WTC11 (cell line): ENCODE data around the gene CD4. TPM values are rescaled to one million over a fixed set of nuclear protein-coding genes. Genes with fewer than 3 reads are reported as not detected.
"Not testable (repeated sequence)": the region's sequence is repeated elsewhere in the genome, so short reads cannot be mapped to it uniquely, and the experiment has no call there.

Source experiments
- ATAC-seq: fragments of 200-7000 bp; cut with Tn5 transposase; 2 replicates; pipeline ENCODE4 v1.10.0; 2021; ENCODE audit warnings: mild to moderate bottlenecking, moderate library complexity
- CTCF ChIA-PET: fragments of 300-600 bp; sonication (Branson Sonifier 250); formaldehyde crosslinking; loops from one replicate; lab custom pipeline; 2021; ENCODE audit warnings: antibody characterized with exemption; lab: Charles Lee
- POLR2A ChIA-PET: fragments of 350-600 bp; sonication (Branson Sonifier 250); formaldehyde crosslinking; loops from one replicate; lab custom pipeline; 2021; ENCODE audit warnings: antibody characterized with exemption; lab: Charles Lee
- DNase-seq: peaks from one replicate; pipeline ENCODE4 v3.0.0; 2021; ENCODE audit warnings: low spot score
- H3K27ac Mint-ChIP-seq: 2 replicates; pipeline ENCODE4 v1.8.0; 2021; ENCODE audit warnings: mixed read lengths
- H3K27me3 Mint-ChIP-seq: 2 replicates; pipeline ENCODE4 v1.8.0; 2021; ENCODE audit warnings: low read depth, mild to moderate bottlenecking, moderate library complexity, mixed read lengths
- H3K36me3 Mint-ChIP-seq: 2 replicates; pipeline ENCODE4 v1.8.0; 2021; ENCODE audit warnings: mixed read lengths
- H3K4me1 Mint-ChIP-seq: 2 replicates; pipeline ENCODE4 v1.8.0; 2022; ENCODE audit warnings: mixed read lengths
- H3K4me3 Mint-ChIP-seq: 2 replicates; pipeline ENCODE4 v1.8.0; 2021; ENCODE audit warnings: mild to moderate bottlenecking, moderate library complexity, mixed read lengths
- H3K9me3 Mint-ChIP-seq: 2 replicates; pipeline ENCODE4 v1.8.0; 2021; ENCODE audit warnings: mixed read lengths
- ESRRA ChIP-seq: sonication (generic); formaldehyde crosslinking; IDR thresholded peaks from 2 replicates; pipeline ENCODE4 v1.8.1; 2022; ENCODE audit warnings: mild to moderate bottlenecking, missing genetic modification reagents, borderline replicate concordance
- ETV6 ChIP-seq: sonication (generic); formaldehyde crosslinking; IDR thresholded peaks from 2 replicates; pipeline ENCODE4 v1.8.1; 2022; ENCODE audit warnings: mild to moderate bottlenecking, missing genetic modification reagents
- FOXK1 ChIP-seq: sonication (generic); formaldehyde crosslinking; IDR thresholded peaks from 2 replicates; pipeline ENCODE4 v1.8.0; 2022; ENCODE audit warnings: mild to moderate bottlenecking, moderate library complexity, missing genetic modification reagents
- IRF2 ChIP-seq: sonication (generic); formaldehyde crosslinking; IDR thresholded peaks from 2 replicates; pipeline ENCODE4 v1.8.0; 2022; ENCODE audit warnings: low read depth, missing genetic modification reagents, borderline replicate concordance
- JUN ChIP-seq: sonication (generic); formaldehyde crosslinking; IDR thresholded peaks from 2 replicates; pipeline ENCODE4 v1.8.0; 2023; ENCODE audit warnings: mild to moderate bottlenecking, missing genetic modification reagents
- NR2C2 ChIP-seq: sonication (generic); formaldehyde crosslinking; IDR thresholded peaks from 2 replicates; pipeline ENCODE4 v1.8.0; 2022; ENCODE audit warnings: mild to moderate bottlenecking, missing genetic modification reagents
- NR3C1 ChIP-seq: sonication (generic); formaldehyde crosslinking; conservative IDR thresholded peaks from 2 replicates; pipeline ENCODE4 v1.8.1; 2023; ENCODE audit warnings: low read depth, mild to moderate bottlenecking, missing genetic modification reagents
- OVOL2 ChIP-seq: fragments of 250-450 bp; sonication (Bioruptor Pico); IDR thresholded peaks from 2 replicates; pipeline ENCODE4 v1.9.0; 2021; ENCODE audit warnings: mild to moderate bottlenecking, borderline replicate concordance
- RORB ChIP-seq: fragments of 250-450 bp; sonication (Bioruptor Pico); IDR thresholded peaks from 2 replicates; pipeline ENCODE4 v1.9.0; 2021; ENCODE audit warnings: mild to moderate bottlenecking
- SMAD3 ChIP-seq: sonication (generic); formaldehyde crosslinking; IDR thresholded peaks from 2 replicates; pipeline ENCODE4 v1.8.0; 2022; ENCODE audit warnings: missing genetic modification reagents, mild to moderate bottlenecking, borderline replicate concordance
- TCF7 ChIP-seq: sonication (generic); formaldehyde crosslinking; IDR thresholded peaks from 2 replicates; pipeline ENCODE4 v1.8.0; 2022; ENCODE audit warnings: mild to moderate bottlenecking, low read depth, missing genetic modification reagents, moderate library complexity
- ZBTB21 ChIP-seq: sonication (generic); formaldehyde crosslinking; IDR thresholded peaks from 2 replicates; pipeline ENCODE4 v1.8.1; 2023; ENCODE audit warnings: mild to moderate bottlenecking, missing genetic modification reagents, borderline replicate concordance
- total RNA-seq: library from RNA; stranded (reverse); gene quantifications from 3 replicates; pipeline ENCODE4 v1.2.3, GENCODE V29; 2021
- TF ChIP-seq, protein P1 (sequence below): sonication (generic); formaldehyde crosslinking; conservative IDR thresholded peaks from 2 replicates; pipeline ENCODE4 v1.8.1; 2023; ENCODE audit warnings: mild to moderate bottlenecking, low read depth, missing genetic modification reagents, moderate library complexity
- TF ChIP-seq, protein P2 (sequence below): sonication (generic); formaldehyde crosslinking; IDR thresholded peaks from 2 replicates; pipeline ENCODE4 v1.8.0; 2023; ENCODE audit warnings: mild to moderate bottlenecking, missing genetic modification reagents
- TF ChIP-seq, protein P3 (sequence below): sonication (generic); formaldehyde crosslinking; IDR thresholded peaks from 2 replicates; pipeline ENCODE4 v1.8.0; 2022; ENCODE audit warnings: mild to moderate bottlenecking, missing genetic modification reagents
- TF ChIP-seq, protein P4 (sequence below): sonication (generic); formaldehyde crosslinking; IDR thresholded peaks from 2 replicates; pipeline ENCODE4 v1.8.1; 2023; ENCODE audit warnings: mild to moderate bottlenecking, missing genetic modification reagents, moderate library complexity
- TF ChIP-seq, protein P5 (sequence below): fragments of 250-450 bp; sonication (Bioruptor Pico); IDR thresholded peaks from 2 replicates; pipeline ENCODE4 v1.9.0; 2021; ENCODE audit warnings: mild to moderate bottlenecking, borderline replicate concordance
- TF ChIP-seq, protein P6 (sequence below): sonication (generic); formaldehyde crosslinking; IDR thresholded peaks from 2 replicates; pipeline ENCODE4 v1.8.1; 2023; ENCODE audit warnings: mild to moderate bottlenecking, missing genetic modification reagents, moderate library complexity
- TF ChIP-seq, protein P7 (sequence below): sonication (generic); formaldehyde crosslinking; IDR thresholded peaks from 2 replicates; pipeline ENCODE4 v1.8.1; 2023; ENCODE audit warnings: mild to moderate bottlenecking, missing genetic modification reagents
- TF ChIP-seq, protein P8 (sequence below): sonication (generic); formaldehyde crosslinking; IDR thresholded peaks from 2 replicates; pipeline ENCODE4 v1.8.0; 2022; ENCODE audit warnings: mild to moderate bottlenecking, missing genetic modification reagents

CD4 gene
- total RNA-seq, 1 experiment from 2014 or later = 2.5 TPM

DNA sequence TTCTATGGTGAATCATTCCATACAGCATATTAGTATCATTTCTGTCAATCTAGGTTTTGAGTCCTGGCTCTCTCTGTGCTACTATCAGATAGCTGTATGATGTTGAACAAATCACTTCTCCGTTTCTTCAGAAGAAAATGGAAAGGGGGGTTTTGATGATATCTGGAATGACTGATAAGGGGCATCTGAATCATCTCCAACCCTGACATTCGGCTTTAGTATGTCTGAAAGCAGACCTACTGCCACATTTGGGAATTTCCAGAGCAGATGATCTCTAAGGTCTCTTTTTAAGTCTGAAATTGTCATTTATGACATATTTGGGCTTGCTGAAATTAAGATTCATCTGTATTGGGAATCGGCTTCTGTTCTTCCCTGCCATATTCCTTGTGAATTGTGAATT, 46.5 kb upstream of the CD4 start:
- H3K27ac Mint-ChIP-seq = no peak overlapping the region
- H3K4me1 Mint-ChIP-seq = no peaks in the 10 kb centered on the region
- no peak overlapping the region for H3K4me3 Mint-ChIP-seq
- TF ChIP-seq, protein P1, sequence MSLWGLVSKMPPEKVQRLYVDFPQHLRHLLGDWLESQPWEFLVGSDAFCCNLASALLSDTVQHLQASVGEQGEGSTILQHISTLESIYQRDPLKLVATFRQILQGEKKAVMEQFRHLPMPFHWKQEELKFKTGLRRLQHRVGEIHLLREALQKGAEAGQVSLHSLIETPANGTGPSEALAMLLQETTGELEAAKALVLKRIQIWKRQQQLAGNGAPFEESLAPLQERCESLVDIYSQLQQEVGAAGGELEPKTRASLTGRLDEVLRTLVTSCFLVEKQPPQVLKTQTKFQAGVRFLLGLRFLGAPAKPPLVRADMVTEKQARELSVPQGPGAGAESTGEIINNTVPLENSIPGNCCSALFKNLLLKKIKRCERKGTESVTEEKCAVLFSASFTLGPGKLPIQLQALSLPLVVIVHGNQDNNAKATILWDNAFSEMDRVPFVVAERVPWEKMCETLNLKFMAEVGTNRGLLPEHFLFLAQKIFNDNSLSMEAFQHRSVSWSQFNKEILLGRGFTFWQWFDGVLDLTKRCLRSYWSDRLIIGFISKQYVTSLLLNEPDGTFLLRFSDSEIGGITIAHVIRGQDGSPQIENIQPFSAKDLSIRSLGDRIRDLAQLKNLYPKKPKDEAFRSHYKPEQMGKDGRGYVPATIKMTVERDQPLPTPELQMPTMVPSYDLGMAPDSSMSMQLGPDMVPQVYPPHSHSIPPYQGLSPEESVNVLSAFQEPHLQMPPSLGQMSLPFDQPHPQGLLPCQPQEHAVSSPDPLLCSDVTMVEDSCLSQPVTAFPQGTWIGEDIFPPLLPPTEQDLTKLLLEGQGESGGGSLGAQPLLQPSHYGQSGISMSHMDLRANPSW (CRISPR knock-in tag) = no peak
- TF ChIP-seq IRF2 (no peak), ESRRA (no peak), RORB (CRISPR knock-in tag) (no peak), NR3C1 (CRISPR knock-in tag) (no peak), NR2C2 (CRISPR knock-in tag) (no peak), SMAD3 (CRISPR knock-in tag) (no peak), FOXK1 (no peak), OVOL2 (CRISPR knock-in tag) (no peak), ETV6 (no peak), JUN (no peak), TCF7 (CRISPR knock-in tag) (no peak), ZBTB21 (CRISPR knock-in tag) (no peak)
- TF ChIP-seq, protein P2, sequence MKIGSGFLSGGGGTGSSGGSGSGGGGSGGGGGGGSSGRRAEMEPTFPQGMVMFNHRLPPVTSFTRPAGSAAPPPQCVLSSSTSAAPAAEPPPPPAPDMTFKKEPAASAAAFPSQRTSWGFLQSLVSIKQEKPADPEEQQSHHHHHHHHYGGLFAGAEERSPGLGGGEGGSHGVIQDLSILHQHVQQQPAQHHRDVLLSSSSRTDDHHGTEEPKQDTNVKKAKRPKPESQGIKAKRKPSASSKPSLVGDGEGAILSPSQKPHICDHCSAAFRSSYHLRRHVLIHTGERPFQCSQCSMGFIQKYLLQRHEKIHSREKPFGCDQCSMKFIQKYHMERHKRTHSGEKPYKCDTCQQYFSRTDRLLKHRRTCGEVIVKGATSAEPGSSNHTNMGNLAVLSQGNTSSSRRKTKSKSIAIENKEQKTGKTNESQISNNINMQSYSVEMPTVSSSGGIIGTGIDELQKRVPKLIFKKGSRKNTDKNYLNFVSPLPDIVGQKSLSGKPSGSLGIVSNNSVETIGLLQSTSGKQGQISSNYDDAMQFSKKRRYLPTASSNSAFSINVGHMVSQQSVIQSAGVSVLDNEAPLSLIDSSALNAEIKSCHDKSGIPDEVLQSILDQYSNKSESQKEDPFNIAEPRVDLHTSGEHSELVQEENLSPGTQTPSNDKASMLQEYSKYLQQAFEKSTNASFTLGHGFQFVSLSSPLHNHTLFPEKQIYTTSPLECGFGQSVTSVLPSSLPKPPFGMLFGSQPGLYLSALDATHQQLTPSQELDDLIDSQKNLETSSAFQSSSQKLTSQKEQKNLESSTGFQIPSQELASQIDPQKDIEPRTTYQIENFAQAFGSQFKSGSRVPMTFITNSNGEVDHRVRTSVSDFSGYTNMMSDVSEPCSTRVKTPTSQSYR = no peak
- TF ChIP-seq, protein P3, sequence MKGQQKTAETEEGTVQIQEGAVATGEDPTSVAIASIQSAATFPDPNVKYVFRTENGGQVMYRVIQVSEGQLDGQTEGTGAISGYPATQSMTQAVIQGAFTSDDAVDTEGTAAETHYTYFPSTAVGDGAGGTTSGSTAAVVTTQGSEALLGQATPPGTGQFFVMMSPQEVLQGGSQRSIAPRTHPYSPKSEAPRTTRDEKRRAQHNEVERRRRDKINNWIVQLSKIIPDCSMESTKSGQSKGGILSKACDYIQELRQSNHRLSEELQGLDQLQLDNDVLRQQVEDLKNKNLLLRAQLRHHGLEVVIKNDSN (CRISPR knock-in tag) = no peak
- TF ChIP-seq, protein P4, sequence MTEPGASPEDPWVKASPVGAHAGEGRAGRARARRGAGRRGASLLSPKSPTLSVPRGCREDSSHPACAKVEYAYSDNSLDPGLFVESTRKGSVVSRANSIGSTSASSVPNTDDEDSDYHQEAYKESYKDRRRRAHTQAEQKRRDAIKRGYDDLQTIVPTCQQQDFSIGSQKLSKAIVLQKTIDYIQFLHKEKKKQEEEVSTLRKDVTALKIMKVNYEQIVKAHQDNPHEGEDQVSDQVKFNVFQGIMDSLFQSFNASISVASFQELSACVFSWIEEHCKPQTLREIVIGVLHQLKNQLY (CRISPR knock-in tag) = no peak
- TF ChIP-seq, protein P5, sequence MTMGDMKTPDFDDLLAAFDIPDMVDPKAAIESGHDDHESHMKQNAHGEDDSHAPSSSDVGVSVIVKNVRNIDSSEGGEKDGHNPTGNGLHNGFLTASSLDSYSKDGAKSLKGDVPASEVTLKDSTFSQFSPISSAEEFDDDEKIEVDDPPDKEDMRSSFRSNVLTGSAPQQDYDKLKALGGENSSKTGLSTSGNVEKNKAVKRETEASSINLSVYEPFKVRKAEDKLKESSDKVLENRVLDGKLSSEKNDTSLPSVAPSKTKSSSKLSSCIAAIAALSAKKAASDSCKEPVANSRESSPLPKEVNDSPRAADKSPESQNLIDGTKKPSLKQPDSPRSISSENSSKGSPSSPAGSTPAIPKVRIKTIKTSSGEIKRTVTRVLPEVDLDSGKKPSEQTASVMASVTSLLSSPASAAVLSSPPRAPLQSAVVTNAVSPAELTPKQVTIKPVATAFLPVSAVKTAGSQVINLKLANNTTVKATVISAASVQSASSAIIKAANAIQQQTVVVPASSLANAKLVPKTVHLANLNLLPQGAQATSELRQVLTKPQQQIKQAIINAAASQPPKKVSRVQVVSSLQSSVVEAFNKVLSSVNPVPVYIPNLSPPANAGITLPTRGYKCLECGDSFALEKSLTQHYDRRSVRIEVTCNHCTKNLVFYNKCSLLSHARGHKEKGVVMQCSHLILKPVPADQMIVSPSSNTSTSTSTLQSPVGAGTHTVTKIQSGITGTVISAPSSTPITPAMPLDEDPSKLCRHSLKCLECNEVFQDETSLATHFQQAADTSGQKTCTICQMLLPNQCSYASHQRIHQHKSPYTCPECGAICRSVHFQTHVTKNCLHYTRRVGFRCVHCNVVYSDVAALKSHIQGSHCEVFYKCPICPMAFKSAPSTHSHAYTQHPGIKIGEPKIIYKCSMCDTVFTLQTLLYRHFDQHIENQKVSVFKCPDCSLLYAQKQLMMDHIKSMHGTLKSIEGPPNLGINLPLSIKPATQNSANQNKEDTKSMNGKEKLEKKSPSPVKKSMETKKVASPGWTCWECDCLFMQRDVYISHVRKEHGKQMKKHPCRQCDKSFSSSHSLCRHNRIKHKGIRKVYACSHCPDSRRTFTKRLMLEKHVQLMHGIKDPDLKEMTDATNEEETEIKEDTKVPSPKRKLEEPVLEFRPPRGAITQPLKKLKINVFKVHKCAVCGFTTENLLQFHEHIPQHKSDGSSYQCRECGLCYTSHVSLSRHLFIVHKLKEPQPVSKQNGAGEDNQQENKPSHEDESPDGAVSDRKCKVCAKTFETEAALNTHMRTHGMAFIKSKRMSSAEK (CRISPR knock-in tag) = no peak
- TF ChIP-seq, protein P6, sequence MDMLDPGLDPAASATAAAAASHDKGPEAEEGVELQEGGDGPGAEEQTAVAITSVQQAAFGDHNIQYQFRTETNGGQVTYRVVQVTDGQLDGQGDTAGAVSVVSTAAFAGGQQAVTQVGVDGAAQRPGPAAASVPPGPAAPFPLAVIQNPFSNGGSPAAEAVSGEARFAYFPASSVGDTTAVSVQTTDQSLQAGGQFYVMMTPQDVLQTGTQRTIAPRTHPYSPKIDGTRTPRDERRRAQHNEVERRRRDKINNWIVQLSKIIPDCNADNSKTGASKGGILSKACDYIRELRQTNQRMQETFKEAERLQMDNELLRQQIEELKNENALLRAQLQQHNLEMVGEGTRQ (CRISPR knock-in tag) = no peak
- TF ChIP-seq, protein P7, sequence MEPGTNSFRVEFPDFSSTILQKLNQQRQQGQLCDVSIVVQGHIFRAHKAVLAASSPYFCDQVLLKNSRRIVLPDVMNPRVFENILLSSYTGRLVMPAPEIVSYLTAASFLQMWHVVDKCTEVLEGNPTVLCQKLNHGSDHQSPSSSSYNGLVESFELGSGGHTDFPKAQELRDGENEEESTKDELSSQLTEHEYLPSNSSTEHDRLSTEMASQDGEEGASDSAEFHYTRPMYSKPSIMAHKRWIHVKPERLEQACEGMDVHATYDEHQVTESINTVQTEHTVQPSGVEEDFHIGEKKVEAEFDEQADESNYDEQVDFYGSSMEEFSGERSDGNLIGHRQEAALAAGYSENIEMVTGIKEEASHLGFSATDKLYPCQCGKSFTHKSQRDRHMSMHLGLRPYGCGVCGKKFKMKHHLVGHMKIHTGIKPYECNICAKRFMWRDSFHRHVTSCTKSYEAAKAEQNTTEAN (CRISPR knock-in tag) = no peak
- TF ChIP-seq, protein P8, sequence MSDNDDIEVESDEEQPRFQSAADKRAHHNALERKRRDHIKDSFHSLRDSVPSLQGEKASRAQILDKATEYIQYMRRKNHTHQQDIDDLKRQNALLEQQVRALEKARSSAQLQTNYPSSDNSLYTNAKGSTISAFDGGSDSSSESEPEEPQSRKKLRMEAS (CRISPR knock-in tag) = no peak
- H3K9me3 Mint-ChIP-seq = no peaks in the 10 kb centered on the region
- ATAC-seq = no peak
- POLR2A ChIA-PET = no interaction called here
- H3K36me3 Mint-ChIP-seq = peaks cover 14% of the 10 kb centered on the region
- no peak for DNase-seq
- H3K27me3 Mint-ChIP-seq = no peaks in the 10 kb centered on the region
- CTCF ChIA-PET = interaction anchor here (3.6 kb wide), 1 partner anchor 10 kb away, joined by 20 read pairs; the partner anchor contains the start of gene MLF2

DNA sequence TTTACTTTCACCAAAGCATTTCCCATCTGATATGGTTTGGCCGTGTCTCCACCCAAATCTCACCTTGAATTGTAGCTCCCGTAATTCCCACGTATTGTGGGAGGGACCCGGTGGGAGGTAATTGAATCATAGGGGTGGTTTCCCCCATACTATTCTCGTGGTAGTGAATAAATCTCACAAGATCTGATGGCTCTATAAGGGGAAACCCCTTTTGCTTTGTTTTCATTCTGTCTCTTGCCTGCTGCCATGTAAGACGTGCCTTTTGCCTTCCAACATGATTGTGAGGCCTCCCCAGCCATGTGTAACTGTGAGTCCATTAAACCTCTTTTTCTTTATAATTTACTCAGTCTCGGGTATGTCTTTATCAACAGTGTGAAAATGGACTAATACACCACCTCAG, 46.0 kb upstream of the CD4 start:
- H3K27ac Mint-ChIP-seq, ATAC-seq, H3K4me3 Mint-ChIP-seq, H3K27me3 Mint-ChIP-seq, H3K9me3 Mint-ChIP-seq, POLR2A ChIA-PET, H3K4me1 Mint-ChIP-seq, DNase-seq: not testable (repeated sequence)
- H3K36me3 Mint-ChIP-seq = peaks cover 19% of the 10 kb centered on the region
- CTCF ChIA-PET = interaction anchor here (3.6 kb wide), 1 partner anchor 10 kb away, joined by 20 read pairs; the partner anchor contains the start of gene MLF2
